AG04449 (cell line): ENCODE results near the gene CADPS.

Experiments used
- CTCF ChIA-PET: fragments of 350-600 bp; formaldehyde crosslinking; extraction: SDS; loops from one replicate; lab custom pipeline; 2021; ENCODE audit warnings: antibody characterized with exemption; lab: Yijun Ruan, JAX
- POLR2A ChIA-PET: fragments of 400-600, 350-600 bp; formaldehyde crosslinking; extraction: SDS; loops from one replicate; lab custom pipeline; 2020; ENCODE audit warnings: antibody characterized with exemption, inconsistent platforms; lab: Yijun Ruan, JAX
- DNase-seq: peaks from one replicate; pipeline ENCODE4 v3.0.0-alpha.2; 2010; ENCODE audit warnings: low read depth, low spot score
- H3K4me3 ChIP-seq: 2 replicates; pipeline ENCODE4 v1.5.1; 2011; ENCODE audit warnings: low read depth, mild to moderate bottlenecking, control low read depth, low read length
- CTCF ChIP-seq: IDR thresholded peaks from one replicate; pipeline ENCODE4 v1.5.1; 2011; ENCODE audit warnings: mild to moderate bottlenecking, moderate library complexity, low read length, control low read depth, inconsistent platforms; ENCODE audit not compliant: insufficient read depth; ENCODE audit errors: missing control alignments

Gene CADPS

GRCh38 chr3:62421207-62421606 is 454.0 kb downstream of the CADPS start:
- POLR2A ChIA-PET, result no interaction called here
- no peak for TF ChIP-seq CTCF
- DNase-seq, result no peak
- no peak overlapping the region for H3K4me3 ChIP-seq
- CTCF ChIA-PET, result no interaction called here

- no peak for DNase-seq
- CTCF ChIA-PET, result no interaction called here
- TF ChIP-seq CTCF, result no peak
- POLR2A ChIA-PET, result no interaction called here
- H3K4me3 ChIP-seq, result no peak overlapping the region
These were observed 459.1 kb downstream of the CADPS start for GRCh38 chr3:62416144-62416543.

GRCh38 chr3:62415312-62415801 is 459.9 kb downstream of the CADPS start:
- no peak overlapping the region for H3K4me3 ChIP-seq
- no peak for DNase-seq
- CTCF ChIA-PET, result no interaction called here
- TF ChIP-seq CTCF, result no peak
- POLR2A ChIA-PET, result no interaction called here

GRCh38 chr3:62414786-62415185 is 460.4 kb downstream of the CADPS start:
- CTCF ChIA-PET, result no interaction called here
- no peak overlapping the region for H3K4me3 ChIP-seq
- DNase-seq, result no peak
- TF ChIP-seq CTCF, result no peak
- POLR2A ChIA-PET, result no interaction called here

GRCh38 chr3:62413687-62414086 is 461.5 kb downstream of the CADPS start:
- TF ChIP-seq CTCF, result no peak
- DNase-seq, result no peak
- no peak overlapping the region for H3K4me3 ChIP-seq
- ChIA-PET CTCF (no interaction called here), POLR2A (no interaction called here)

GRCh38 chr3:62406945-62407344 is 468.3 kb downstream of the CADPS start:
- H3K4me3 ChIP-seq, result no peak overlapping the region
- TF ChIP-seq CTCF, result no peak
- ChIA-PET POLR2A (no interaction called here), CTCF (no interaction called here)
- DNase-seq, result no peak
